GM12878 (cell line): Measurements from ENCODE around the gene CAPN1. TPM values are rescaled to one million over a fixed set of nuclear protein-coding genes. Genes with fewer than 3 reads are reported as not detected.

Source experiments
- CHD2 ChIP-seq: IDR thresholded peaks from 2 replicates; pipeline ENCODE4 v1.6.1; 2011; ENCODE audit warnings: low read depth, low read length, improper control_type of control experiment, borderline replicate concordance
- E2F8 ChIP-seq: fragments of 450-650 bp; IDR thresholded peaks from 2 replicates; pipeline ENCODE4 v1.6.1; 2018; ENCODE audit warnings: mild to moderate bottlenecking, low read depth, moderate library complexity; ENCODE audit not compliant: partially characterized antibody
- FOXM1 ChIP-seq: IDR thresholded peaks from 2 replicates; pipeline ENCODE4 v1.6.1; 2012; ENCODE audit warnings: low read depth, mild to moderate bottlenecking, inconsistent platforms, low read length, moderate library complexity
- SMC3 ChIP-seq: IDR thresholded peaks from 2 replicates; pipeline ENCODE4 v1.6.1; 2011; ENCODE audit warnings: low read length, improper control_type of control experiment, borderline replicate concordance
- SRF ChIP-seq, 2 experiments: IDR thresholded peaks; 2 replicates each; pipeline ENCODE4 v1.6.1; 2011; ENCODE audit warnings: low read depth in 2 of 2, low read length in 2 of 2, mild to moderate bottlenecking in 1 of 2, moderate library complexity in 1 of 2
- TAF1 ChIP-seq: IDR thresholded peaks from 2 replicates; pipeline ENCODE4 v1.6.1; 2011; ENCODE audit warnings: mild to moderate bottlenecking, low read depth, low read length, borderline replicate concordance
- ZNF592 ChIP-seq: fragments of 450-650 bp; IDR thresholded peaks from 2 replicates; pipeline ENCODE4 v1.6.1; 2017; ENCODE audit warnings: mild to moderate bottlenecking, moderate library complexity
- polyA plus RNA-seq, 11 experiments: library from polyadenylated mRNA; depleted of rRNA in 4 of 11; unstranded in 6 of 11; stranded (reverse) in 5 of 11; fragments of >200 nt; fragmentation: Nextera tagmentation in 4 of 11; fragmentation: Illumina TruSeq in 1 of 11; extraction: Ambion mirVana in 4 of 11; extraction: Trizol in 1 of 11; gene quantifications; 1 replicate in 1 of 11; 2 replicates in 10 of 11; pipeline versions ENCODE4 v1.2.1 to v1.2.3, GENCODE V29; 2011 to 2016; ENCODE audit warnings: inconsistent platforms in 2 of 11, missing spikeins in 2 of 11, low read depth in 1 of 11
- total RNA-seq, 4 experiments: library from RNA; depleted of rRNA in 3 of 4; stranded (reverse); fragments of >200 nt in 3 of 4; fragmentation: Illumina TruSeq in 1 of 4; extraction: Trizol in 1 of 4; gene quantifications; 2 replicates each; pipeline versions ENCODE4 v1.2.1 to v1.2.3, GENCODE V29; 2013 to 2021

The CAPN1 gene
- total and polyA plus RNA-seq, 10 of the 15 experiments (the other 5 are each of a cell fraction or from before 2014, with no cell fraction given): 2.2 to 167 (median 77.3) TPM

GRCh38 chr11:65156926-65157325 lies 24.8 kb upstream of the CAPN1 start (continued):
- TF ChIP-seq TAF1: no peak
- no peak for TF ChIP-seq CHD2
- TF ChIP-seq ZNF592: no peak
- TF ChIP-seq FOXM1: no peak
- TF ChIP-seq E2F8: no peak
- no peak for TF ChIP-seq SMC3
- TF ChIP-seq SRF (IDR thresholded peaks at IDR 0.05; ENCODE audit: low read depth in 2 of 2, low read length in 2 of 2): no peak
